Stimulated activated naive B cell treated with anti-CD40 and anti-IgM and Interleukin-4, amounts not matched to agents 10 μg/mL and 1 μg/mL and 100 μg/mL, for 72 hours (primary cell): Measurements from ENCODE around the gene MYLK.

Source experiments
- ATAC-seq, 2 donors: fragments of 150-1000 bp; cut with Tn5 transposase; replicated peaks; 2 replicates each; pipeline ENCODE4 v1.10.0; 2021; ENCODE audit warnings: moderate library complexity in 1 of 2
- DNase-seq: peaks from one replicate; pipeline ENCODE4 v3.0.0; 2021
- H3K27ac Mint-ChIP-seq: one replicate; pipeline ENCODE4 v1.8.0; 2022; ENCODE audit warnings: mild to moderate bottlenecking, mixed read lengths
- H3K27me3 Mint-ChIP-seq, 2 donors: one replicate each; pipeline ENCODE4 v1.8.0; 2022; ENCODE audit warnings: mixed read lengths in 2 of 2
- H3K36me3 Mint-ChIP-seq, 2 donors: one replicate each; pipeline ENCODE4 v1.8.0; 2022; ENCODE audit warnings: mixed read lengths in 2 of 2, mild to moderate bottlenecking in 1 of 2
- H3K4me1 Mint-ChIP-seq, 2 donors: one replicate each; pipeline ENCODE4 v1.8.0; 2022; ENCODE audit warnings: mixed read lengths in 2 of 2, mild to moderate bottlenecking in 1 of 2
- H3K4me3 Mint-ChIP-seq, 2 donors: one replicate each; pipeline ENCODE4 v1.8.0; 2022; ENCODE audit warnings: mild to moderate bottlenecking in 2 of 2, mixed read lengths in 2 of 2, moderate library complexity in 1 of 2
- H3K9me3 Mint-ChIP-seq, 2 donors: one replicate each; pipeline ENCODE4 v1.8.0; 2022; ENCODE audit warnings: mixed read lengths in 2 of 2, mild to moderate bottlenecking in 1 of 2

Gene MYLK

GRCh38 chr3:123821920-123822319, 62.2 kb downstream of the MYLK start:
- ATAC-seq = no peak
- peaks cover 7 to 8% of the 10 kb centered on the region in 2 donors for H3K9me3 Mint-ChIP-seq
- no peaks in the 10 kb centered on the region for H3K36me3 Mint-ChIP-seq
- DNase-seq = no peak
- no peak overlapping the region for H3K27ac Mint-ChIP-seq
- H3K4me1 Mint-ChIP-seq = no peaks in the 10 kb centered on the region
- H3K27me3 Mint-ChIP-seq = no peaks in the 10 kb centered on the region
- H3K4me3 Mint-ChIP-seq = no peak overlapping the region

- no peak overlapping the region for H3K4me3 Mint-ChIP-seq
- no peaks in the 10 kb centered on the region for H3K27me3 Mint-ChIP-seq
- no peaks in the 10 kb centered on the region for H3K36me3 Mint-ChIP-seq
- no peak overlapping the region for H3K27ac Mint-ChIP-seq
- H3K9me3 Mint-ChIP-seq = no peaks in the 10 kb centered on the region
- H3K4me1 Mint-ChIP-seq = no peaks in the 10 kb centered on the region
- ATAC-seq (no peak), DNase-seq (no peak)
These were observed 64.2 kb downstream of the MYLK start for GRCh38 chr3:123819949-123820348.

GRCh38 chr3:123818921-123819429, 65.2 kb downstream of the MYLK start:
- Mint-ChIP-seq H3K9me3 (no peaks in the 10 kb centered on the region), H3K36me3 (no peaks in the 10 kb centered on the region), H3K4me1 (no peaks in the 10 kb centered on the region), H3K27me3 (no peaks in the 10 kb centered on the region), H3K4me3 (no peak overlapping the region), H3K27ac (no peak overlapping the region)
- ATAC-seq = no peak
- no peak for DNase-seq

- Mint-ChIP-seq H3K27me3 (no peaks in the 10 kb centered on the region), H3K27ac (no peak overlapping the region), H3K4me3 (no peak overlapping the region), H3K4me1 (no peaks in the 10 kb centered on the region), H3K36me3 (no peaks in the 10 kb centered on the region), H3K9me3 (no peaks in the 10 kb centered on the region)
- DNase-seq (no peak), ATAC-seq (no peak)
These were observed 65.7 kb downstream of the MYLK start for GRCh38 chr3:123818324-123818920.

GRCh38 chr3:123817413-123817812, 66.7 kb downstream of the MYLK start:
- Mint-ChIP-seq H3K4me3 (no peak overlapping the region), H3K4me1 (no peaks in the 10 kb centered on the region), H3K36me3 (no peaks in the 10 kb centered on the region), H3K9me3 (no peaks in the 10 kb centered on the region), H3K27me3 (no peaks in the 10 kb centered on the region), H3K27ac (no peak overlapping the region)
- ATAC-seq (peak in 1 of 2 donors; percentile 27), DNase-seq (no peak)

- DNase-seq (no peak), ATAC-seq (no peak)
- Mint-ChIP-seq H3K27ac (no peak overlapping the region), H3K27me3 (no peaks in the 10 kb centered on the region), H3K4me3 (no peak overlapping the region), H3K9me3 (no peaks in the 10 kb centered on the region), H3K36me3 (no peaks in the 10 kb centered on the region), H3K4me1 (no peaks in the 10 kb centered on the region)
These were observed 67.4 kb downstream of the MYLK start for GRCh38 chr3:123816673-123817207.

- H3K27me3 Mint-ChIP-seq = no peaks in the 10 kb centered on the region
- no peak overlapping the region for H3K4me3 Mint-ChIP-seq
- ATAC-seq (no peak), DNase-seq (no peak)
- no peaks in the 10 kb centered on the region for H3K36me3 Mint-ChIP-seq
- H3K9me3 Mint-ChIP-seq = peaks cover 0 to under 1% of the 10 kb centered on the region in 2 donors
- no peak overlapping the region for H3K27ac Mint-ChIP-seq
- no peaks in the 10 kb centered on the region for H3K4me1 Mint-ChIP-seq
These were observed 68.2 kb downstream of the MYLK start for GRCh38 chr3:123815981-123816380.

GRCh38 chr3:123813876-123814275, 70.3 kb downstream of the MYLK start:
- ATAC-seq (no peak), DNase-seq (no peak)
- Mint-ChIP-seq H3K4me1 (no peaks in the 10 kb centered on the region), H3K27ac (no peak overlapping the region), H3K36me3 (no peaks in the 10 kb centered on the region), H3K9me3 (peaks cover 0 to 1% of the 10 kb centered on the region in 2 donors), H3K4me3 (no peak overlapping the region), H3K27me3 (no peaks in the 10 kb centered on the region)

GRCh38 chr3:123809597-123809996, 74.5 kb downstream of the MYLK start:
- H3K4me3 Mint-ChIP-seq = no peak overlapping the region
- DNase-seq = no peak
- H3K9me3 Mint-ChIP-seq = peaks cover 0 to 1% of the 10 kb centered on the region in 2 donors
- no peak overlapping the region for H3K27ac Mint-ChIP-seq
- no peak for ATAC-seq
- H3K27me3 Mint-ChIP-seq = peaks cover 0 to 3% of the 10 kb centered on the region in 2 donors
- no peaks in the 10 kb centered on the region for H3K36me3 Mint-ChIP-seq
- no peaks in the 10 kb centered on the region for H3K4me1 Mint-ChIP-seq

GRCh38 chr3:123808812-123809211, 75.3 kb downstream of the MYLK start:
- Mint-ChIP-seq H3K9me3 (peaks cover 0 to 1% of the 10 kb centered on the region in 2 donors), H3K4me1 (no peaks in the 10 kb centered on the region), H3K27ac (no peak overlapping the region), H3K4me3 (no peak overlapping the region), H3K27me3 (peaks cover 0 to 4% of the 10 kb centered on the region in 2 donors), H3K36me3 (no peaks in the 10 kb centered on the region)
- DNase-seq (no peak), ATAC-seq (no peak)

GRCh38 chr3:123807820-123808219, 76.3 kb downstream of the MYLK start:
- Mint-ChIP-seq H3K27me3 (peaks cover 0 to 4% of the 10 kb centered on the region in 2 donors), H3K27ac (no peak overlapping the region), H3K36me3 (no peaks in the 10 kb centered on the region), H3K9me3 (peaks cover 0 to 1% of the 10 kb centered on the region in 2 donors), H3K4me3 (no peak overlapping the region), H3K4me1 (no peaks in the 10 kb centered on the region)
- ATAC-seq (no peak), DNase-seq (no peak)

- ATAC-seq = no peak
These were observed 78.6 kb downstream of the MYLK start for GRCh38 chr3:123805504-123805903.

GRCh38 chr3:123805101-123805500, 79.0 kb downstream of the MYLK start:
- H3K27me3 Mint-ChIP-seq = peaks cover 0 to 4% of the 10 kb centered on the region in 2 donors
- DNase-seq (no peak), ATAC-seq (no peak)
- no peaks in the 10 kb centered on the region for H3K36me3 Mint-ChIP-seq
- no peaks in the 10 kb centered on the region for H3K9me3 Mint-ChIP-seq
- no peak overlapping the region for H3K4me3 Mint-ChIP-seq
- no peaks in the 10 kb centered on the region for H3K4me1 Mint-ChIP-seq
- no peak overlapping the region for H3K27ac Mint-ChIP-seq

More at GRCh38 chr3:123805504-123805903, 78.6 kb downstream of the MYLK start:
- Mint-ChIP-seq H3K27ac (no peak overlapping the region), H3K9me3 (no peaks in the 10 kb centered on the region), H3K4me3 (no peak overlapping the region), H3K4me1 (no peaks in the 10 kb centered on the region), H3K36me3 (no peaks in the 10 kb centered on the region), H3K27me3 (peaks cover 0 to 4% of the 10 kb centered on the region in 2 donors)
- DNase-seq = no peak

- no peak for DNase-seq
- H3K27ac Mint-ChIP-seq = no peak overlapping the region
- no peak overlapping the region for H3K4me3 Mint-ChIP-seq
- peaks cover 0 to 5% of the 10 kb centered on the region in 2 donors for H3K27me3 Mint-ChIP-seq
- no peaks in the 10 kb centered on the region for H3K4me1 Mint-ChIP-seq
- H3K9me3 Mint-ChIP-seq = no peaks in the 10 kb centered on the region
- ATAC-seq = no peak
- no peaks in the 10 kb centered on the region for H3K36me3 Mint-ChIP-seq
These were observed 79.5 kb downstream of the MYLK start for GRCh38 chr3:123804676-123805075.

GRCh38 chr3:123803521-123803920, 80.6 kb downstream of the MYLK start:
- H3K36me3 Mint-ChIP-seq = no peaks in the 10 kb centered on the region
- H3K9me3 Mint-ChIP-seq = no peaks in the 10 kb centered on the region
- H3K4me3 Mint-ChIP-seq = no peak overlapping the region
- H3K27me3 Mint-ChIP-seq = peaks cover 0 to 8% of the 10 kb centered on the region in 2 donors
- no peak overlapping the region for H3K27ac Mint-ChIP-seq
- no peaks in the 10 kb centered on the region for H3K4me1 Mint-ChIP-seq
- DNase-seq (no peak), ATAC-seq (no peak)
